ENCODE measurements around the gene C16orf54.

DNA sequence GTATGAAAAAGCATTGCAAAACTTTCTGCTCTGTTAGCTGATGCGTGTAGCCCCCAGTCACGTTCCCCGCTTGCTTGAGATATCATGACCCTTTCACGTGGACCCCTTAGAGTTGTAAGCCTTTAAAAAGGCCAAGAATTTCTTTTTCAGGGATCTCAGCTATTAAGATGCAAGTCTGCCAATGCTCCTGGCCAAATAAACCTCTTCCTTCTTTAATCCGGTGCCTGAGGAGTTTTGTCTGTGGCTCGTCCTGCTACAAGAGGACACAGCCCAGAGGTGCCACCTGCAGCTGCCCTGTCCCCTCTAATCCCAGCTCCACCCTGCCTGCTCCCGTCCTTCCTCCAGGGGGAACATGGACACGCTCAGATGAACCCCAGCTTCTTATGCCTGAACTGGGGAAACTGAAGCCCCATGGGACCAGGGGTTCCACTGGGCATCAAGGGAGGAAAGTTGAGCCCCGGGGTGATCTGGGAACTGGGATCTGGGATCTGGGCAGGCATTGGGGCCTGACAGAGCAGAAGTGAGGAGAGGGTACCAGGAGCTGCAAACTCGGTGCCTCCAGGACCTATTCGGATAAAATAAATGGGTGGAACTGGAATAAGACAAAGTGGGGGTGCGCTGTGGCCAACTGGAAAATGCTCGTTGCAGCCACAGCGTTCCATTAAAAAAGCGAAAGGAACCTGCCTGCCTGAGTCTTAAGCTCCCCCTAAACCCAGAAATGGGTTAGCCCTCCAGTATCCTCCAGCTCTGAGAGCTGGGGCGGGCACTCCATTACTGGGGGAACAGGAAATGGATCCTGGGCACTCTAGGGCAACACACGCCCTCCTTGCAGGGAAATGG, 47.1 kb downstream of the C16orf54 start:
- TF ChIP-seq POLR2AphosphoS5 (IDR thresholded peaks at IDR 0.05) = no peak
- TF ChIP-seq, protein P1, sequence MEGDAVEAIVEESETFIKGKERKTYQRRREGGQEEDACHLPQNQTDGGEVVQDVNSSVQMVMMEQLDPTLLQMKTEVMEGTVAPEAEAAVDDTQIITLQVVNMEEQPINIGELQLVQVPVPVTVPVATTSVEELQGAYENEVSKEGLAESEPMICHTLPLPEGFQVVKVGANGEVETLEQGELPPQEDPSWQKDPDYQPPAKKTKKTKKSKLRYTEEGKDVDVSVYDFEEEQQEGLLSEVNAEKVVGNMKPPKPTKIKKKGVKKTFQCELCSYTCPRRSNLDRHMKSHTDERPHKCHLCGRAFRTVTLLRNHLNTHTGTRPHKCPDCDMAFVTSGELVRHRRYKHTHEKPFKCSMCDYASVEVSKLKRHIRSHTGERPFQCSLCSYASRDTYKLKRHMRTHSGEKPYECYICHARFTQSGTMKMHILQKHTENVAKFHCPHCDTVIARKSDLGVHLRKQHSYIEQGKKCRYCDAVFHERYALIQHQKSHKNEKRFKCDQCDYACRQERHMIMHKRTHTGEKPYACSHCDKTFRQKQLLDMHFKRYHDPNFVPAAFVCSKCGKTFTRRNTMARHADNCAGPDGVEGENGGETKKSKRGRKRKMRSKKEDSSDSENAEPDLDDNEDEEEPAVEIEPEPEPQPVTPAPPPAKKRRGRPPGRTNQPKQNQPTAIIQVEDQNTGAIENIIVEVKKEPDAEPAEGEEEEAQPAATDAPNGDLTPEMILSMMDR (IDR thresholded peaks at IDR 0.05) = no peak
